HPDE6-E6E7 (cell line): Measurements from ENCODE around the gene IGF1.
"Not testable (repeated sequence)": the region's sequence is repeated elsewhere in the genome, so short reads cannot be mapped to it uniquely, and the experiment has no call there.

Experiments used
- DNase-seq: peaks from one replicate; pipeline ENCODE4 v3.0.0; 2011; ENCODE audit warnings: missing footprints; ENCODE audit errors: extremely low spot score

IGF1 gene

DNA sequence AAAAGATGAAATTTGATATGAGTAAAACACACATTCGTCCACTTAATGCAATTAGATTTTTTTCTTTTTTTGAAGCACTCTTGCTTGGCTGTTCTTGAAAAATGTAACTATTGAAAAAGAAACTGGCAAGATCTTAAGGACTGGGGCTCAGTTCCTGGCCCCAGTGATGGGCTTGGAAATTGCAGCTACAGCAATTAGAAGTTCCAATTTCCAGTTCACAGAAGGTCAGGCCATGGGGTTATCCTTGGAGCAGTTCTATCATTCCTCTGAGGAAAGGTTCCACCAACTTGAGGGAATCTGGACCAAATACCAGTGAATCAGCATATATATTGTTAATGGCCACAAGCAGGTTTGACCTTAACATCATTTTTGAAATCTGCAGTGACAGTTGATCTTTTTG lies 18.9 kb downstream of the IGF1 start:
- no peak for DNase-seq

DNA sequence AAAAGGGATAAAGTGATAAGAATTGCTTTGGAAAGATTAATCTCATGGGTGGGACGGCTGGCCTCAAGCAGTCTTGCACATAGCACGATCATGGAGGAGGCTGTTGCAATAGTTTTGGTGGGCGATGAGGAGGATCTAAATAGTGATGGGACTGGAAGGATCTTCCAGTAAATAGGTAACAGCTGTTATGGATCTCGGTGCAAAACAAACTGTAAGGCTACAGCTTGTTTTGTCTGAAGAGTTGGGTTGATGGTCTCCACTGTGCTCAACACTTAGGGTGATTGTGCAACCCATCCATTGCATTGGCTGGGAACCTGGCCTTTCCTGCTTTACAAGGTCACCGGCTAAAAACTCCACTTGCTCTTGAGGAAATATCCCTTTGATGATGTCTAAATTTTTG lies 21.0 kb downstream of the IGF1 start:
- no peak for DNase-seq

DNA sequence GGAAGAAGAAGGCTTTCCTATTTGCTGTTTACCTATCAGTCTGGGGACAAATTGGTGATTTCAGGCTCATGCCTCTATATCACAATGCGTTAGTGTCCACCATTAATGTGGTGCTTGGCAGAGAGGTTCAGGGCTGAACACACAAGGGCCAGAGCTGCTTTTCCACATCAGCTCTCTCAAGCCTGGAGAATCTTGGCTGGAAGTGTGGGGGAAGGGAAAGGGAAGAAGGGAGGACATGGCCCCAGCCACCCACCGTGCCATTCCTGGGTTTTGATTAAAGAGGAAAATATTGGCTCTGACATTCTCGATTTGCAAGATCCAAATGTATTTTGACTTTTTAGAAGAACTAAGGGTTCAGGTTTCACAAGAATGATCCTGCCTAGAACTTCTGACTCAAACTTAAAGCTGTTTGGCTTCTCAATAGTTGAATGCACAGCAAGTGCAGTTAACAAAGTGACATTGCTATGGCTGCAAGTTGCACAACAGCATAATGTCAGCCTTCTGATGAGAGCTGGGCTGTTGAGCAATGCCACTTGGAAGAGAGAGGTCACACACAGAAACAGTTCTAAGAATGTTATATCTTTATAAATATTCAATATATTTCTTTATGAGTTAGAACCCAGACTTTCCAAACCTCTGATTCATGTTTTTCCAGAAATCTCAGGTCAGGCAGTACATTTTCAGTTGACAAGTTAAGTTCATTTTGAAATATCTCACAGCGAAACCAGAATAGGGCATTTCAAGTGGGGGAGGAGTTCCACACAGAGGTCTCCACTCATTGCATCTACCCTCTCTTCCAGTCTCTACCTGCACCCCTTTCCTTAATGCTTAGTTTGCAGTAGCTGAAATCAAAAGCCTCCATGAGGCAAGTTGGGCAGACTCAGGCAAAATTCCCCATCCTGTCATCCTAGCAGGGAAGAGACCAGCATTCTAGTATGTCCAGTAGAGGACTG lies 25.3 kb downstream of the IGF1 start:
- DNase-seq, result no peak

DNA sequence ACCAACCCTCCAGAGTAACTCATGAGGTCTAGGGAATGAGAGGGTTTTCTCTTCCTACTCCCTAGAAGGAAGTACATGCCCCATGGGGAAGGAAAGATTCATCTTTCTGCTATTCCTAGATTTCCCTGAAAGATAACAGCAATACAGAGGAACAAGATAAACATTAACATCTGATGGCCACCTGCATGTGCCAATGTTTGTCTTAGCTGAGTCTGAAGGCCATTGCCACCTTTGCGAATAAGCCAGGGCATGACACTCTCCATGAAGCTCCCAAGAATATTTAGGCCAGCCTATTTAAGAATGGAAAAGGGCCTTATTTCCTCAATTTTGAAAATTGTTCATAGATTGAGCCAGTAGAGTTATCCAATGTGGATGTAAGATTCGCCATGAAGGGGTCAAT lies 26.0 kb downstream of the IGF1 start:
- no peak for DNase-seq

DNA sequence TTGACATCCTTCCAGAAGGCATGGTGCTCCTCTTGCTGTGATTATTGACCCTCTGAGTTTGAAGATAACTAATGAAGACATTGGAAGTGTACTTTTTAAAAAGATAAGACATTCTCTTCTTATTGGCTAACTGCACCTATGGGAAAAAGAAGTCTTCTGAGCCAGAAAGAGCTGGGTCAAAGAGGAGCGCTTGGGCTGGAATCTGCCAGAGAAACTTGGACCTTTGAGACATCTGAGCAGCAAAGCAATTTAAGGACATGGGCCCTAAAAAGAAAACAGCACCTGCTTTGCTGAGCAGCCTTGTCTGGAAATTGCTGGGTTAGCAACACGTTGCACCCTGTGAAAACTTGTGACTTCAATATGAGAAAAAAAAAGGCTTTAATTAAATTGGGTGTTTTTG lies 27.8 kb downstream of the IGF1 start:
- no peak for DNase-seq

DNA sequence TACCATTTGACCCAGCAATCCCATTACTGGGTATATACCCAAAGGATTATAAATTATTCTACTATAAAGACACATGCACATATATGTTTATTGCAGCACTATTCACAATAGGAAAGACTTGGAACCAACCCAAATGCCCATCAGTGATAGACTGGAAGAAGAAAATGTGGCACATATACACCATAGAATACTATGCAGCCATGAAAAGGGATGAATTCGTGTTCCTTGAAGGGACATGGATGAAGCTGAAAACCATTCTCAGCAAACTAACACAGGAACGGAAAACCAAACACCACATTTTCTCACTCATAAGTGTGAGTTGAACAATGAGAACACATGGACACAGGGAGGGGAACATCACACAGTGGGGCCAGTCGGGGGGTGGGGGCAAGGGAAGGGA lies 31.3 kb downstream of the IGF1 start:
- DNase-seq, result not testable (repeated sequence)

DNA sequence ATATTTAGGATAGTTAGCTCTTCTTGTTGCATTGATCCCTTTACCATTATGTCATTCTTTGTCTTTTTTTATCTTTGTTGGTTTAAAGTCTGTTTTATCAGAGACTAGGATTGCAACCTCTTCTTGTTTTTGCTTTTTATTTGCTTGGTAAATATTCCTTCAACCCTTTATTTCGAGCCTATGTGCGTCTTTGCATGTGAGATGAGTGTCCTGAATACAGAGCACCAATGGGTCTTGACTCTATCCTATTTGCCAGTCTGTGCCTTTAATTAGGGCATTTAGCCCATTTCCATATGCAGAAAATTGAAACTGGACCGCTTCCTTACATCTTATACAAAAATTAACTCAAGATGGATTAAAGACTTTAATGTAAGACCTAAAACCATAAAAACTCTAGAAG lies 32.9 kb downstream of the IGF1 start:
- DNase-seq, result not testable (repeated sequence)

DNA sequence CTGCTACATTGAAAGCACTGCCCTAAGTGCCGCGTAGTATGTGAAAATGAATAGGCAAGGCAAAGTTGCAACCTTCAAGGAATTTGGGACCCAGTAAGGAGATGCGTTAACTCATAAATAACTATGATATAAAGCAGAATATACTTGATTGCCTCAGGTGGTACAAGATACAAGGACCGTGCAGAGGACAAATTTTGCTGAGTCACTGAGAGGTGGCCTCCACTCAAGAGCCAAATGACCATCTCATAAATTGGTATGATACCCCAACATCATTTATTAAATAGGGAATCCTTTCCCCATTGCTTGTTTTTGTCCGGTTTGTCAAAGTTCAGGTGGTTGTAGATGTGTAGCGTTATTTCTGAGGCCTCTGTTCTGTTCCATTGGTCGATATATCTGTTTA lies 35.7 kb downstream of the IGF1 start:
- no peak for DNase-seq

DNA sequence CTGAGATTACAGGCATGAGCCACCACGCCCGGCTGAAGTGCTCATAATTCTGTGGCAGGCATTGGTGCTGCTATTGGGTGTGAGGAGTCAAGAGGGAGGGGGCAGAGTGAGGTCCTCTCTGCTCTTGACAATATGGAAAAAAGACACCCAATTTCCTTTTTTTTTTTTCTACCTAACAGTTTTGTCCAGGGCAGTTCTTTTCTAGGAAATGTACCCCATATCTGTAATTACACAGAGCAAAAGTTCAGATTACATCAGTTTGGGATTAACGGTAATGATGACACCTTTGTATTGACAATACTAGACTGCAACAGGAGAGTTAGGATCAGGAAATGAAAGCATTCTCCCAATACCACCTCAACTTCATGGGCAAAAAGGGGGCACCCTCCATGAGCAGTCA lies 36.3 kb downstream of the IGF1 start:
- DNase-seq, result no peak

DNA sequence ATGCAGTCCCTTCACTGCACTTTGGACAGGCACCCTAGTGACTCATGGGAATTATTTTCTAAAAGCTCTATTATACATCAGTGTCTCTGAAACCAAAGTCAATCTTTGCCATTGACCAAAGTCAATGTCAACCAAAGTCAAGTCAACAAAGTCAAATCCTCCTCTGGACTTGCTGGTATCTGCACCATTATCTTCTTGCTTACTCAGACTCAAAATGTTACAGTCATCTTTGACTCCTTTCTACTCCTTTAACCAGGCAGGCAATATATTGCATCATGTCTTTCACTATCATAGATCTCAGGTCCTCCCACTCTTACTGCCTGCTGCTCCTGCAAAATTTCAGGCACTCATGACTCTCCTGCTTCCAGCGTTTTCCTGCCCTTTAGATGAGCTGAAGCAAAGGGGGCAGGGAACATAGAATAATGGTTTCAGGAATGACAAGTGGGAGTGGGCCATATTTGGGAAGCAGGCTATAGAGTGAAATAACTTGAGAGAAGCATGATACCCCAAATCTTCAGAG lies 39.2 kb downstream of the IGF1 start:
- DNase-seq, result no peak

DNA sequence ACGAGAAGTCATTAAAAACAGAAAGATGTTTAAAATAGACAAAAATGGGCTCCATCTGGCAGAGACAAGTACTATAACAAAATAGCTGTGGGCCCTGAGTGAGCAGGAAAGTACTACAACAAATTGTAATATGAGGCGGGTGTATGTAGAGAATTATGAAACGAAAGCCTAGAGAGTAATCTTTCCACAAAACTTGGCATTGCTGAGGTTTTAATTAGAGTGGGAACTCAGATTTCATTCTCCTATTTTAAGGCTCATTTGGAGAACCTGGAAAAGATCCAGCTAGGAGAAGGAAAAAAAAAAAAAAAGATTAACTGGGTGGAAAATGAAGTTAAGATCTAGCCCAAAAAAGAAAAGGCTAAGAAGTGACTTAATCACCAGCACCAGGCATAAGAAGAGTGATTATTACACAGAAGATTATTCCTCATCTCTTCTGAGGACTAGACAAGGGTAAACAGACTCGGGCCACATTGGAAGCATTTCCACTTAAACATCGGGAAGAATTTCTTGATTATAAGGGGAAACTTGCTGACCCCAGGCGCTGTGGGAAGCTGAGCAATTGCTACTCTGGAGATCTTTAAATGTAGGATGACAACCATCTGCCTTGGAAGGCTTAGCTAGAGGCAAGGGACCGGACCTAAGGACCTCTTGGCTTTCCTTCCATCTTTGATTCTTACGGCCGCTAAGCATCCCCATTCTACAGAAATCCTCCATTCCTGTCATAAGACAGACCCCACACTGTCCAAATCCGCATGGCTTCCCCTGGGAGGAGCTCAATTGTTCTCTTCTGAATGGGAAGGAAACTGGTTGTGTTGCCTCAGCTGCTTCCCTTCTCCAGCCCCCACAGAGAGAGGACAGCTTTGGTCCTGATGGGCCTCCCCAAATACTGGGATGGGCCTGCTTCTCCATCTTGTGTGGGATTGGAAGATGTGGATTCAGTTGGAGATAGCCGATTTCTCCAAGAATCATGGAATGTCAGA lies 40.6 kb downstream of the IGF1 start:
- no peak for DNase-seq

DNA sequence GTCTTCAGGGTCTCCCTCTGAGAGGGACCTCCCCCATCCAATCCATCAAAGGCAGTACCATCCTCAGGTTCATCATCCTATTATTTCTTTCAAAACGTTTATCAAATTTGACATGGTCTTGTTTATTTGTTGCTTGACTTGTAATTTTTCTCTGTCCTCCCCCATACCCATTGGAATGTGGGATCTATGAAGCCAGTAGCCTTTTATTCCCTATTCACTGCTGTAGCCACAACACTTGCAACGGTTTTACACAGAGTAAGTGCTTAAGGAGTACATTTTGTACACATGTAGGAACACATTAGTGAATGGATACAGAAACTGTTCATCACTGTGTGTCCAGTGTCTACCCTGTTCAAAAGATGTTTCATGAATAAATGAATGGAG lies 41.5 kb downstream of the IGF1 start:
- DNase-seq, result no peak

DNA sequence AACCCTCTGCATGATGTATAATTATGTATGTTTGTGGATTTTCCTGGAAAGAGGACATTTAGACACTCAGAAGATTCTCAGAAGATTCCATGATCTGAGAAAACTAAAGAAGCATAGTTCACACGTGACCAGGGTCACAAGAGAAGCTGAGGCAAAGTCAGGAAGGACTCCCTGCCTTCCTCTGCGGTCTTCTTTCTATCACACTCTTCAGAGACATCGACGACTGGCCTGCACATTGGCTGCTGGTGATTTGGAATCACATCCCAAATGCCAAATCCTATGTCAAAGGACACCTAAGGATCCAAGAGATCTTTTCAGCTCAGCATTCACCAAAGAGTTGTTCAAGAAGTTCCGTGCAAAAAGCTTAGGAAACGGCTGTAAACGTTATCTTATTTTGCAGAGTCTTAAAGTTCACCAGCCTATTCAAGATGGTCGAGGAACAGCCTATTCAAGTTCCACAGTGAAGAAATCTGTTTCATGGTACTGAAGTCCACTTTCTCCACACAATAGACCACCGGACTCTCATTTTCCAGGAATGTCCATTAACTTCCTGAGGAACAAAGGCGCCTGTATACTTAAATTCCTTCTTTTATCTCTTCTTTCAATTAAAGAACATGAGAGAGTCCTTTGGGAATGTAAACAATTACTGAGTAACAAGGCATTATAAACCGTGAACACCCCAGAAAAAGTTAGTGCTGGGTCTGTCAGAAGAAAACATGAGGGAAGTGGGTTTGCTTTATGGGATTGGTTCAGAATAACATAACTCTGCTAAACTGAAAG lies 42.1 kb downstream of the IGF1 start:
- no peak for DNase-seq

DNA sequence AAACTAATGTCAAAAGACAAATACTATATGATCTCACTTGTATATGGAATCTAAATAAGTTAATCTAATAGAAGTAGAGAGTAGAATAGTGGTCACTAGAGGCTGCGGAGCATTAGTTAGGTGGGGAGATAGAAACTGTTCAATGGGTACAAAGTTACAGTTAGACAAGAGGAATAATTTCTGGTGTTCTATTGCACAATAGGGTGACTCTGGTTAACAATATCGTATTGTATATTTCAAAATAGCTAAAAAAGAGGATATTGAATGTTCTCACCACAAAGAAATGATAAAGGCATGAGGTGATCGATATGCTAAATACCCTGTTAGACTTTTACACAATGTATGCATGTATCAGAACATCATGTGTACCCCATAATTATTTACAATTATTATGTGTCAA lies 42.9 kb downstream of the IGF1 start:
- no peak for DNase-seq

DNA sequence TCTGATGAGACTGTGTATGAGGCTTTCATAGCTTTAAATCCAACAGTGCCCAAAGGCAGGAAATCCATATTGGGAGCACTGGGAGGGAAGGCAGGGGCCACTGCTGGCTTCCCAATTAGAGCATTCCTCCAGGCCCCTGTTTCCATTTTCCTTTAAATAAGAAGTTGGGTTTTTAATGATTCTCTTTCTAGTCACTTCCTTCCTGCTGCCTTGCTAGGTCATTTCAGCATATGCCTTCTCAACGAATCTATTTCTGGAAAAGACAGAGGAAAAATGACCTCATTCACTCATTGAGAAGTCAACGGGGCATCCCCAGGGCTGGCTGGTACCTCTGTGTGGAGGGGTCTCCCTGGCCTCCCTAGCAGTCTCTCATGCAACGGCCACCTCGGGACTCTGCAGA lies 43.5 kb downstream of the IGF1 start:
- DNase-seq, result no peak

DNA sequence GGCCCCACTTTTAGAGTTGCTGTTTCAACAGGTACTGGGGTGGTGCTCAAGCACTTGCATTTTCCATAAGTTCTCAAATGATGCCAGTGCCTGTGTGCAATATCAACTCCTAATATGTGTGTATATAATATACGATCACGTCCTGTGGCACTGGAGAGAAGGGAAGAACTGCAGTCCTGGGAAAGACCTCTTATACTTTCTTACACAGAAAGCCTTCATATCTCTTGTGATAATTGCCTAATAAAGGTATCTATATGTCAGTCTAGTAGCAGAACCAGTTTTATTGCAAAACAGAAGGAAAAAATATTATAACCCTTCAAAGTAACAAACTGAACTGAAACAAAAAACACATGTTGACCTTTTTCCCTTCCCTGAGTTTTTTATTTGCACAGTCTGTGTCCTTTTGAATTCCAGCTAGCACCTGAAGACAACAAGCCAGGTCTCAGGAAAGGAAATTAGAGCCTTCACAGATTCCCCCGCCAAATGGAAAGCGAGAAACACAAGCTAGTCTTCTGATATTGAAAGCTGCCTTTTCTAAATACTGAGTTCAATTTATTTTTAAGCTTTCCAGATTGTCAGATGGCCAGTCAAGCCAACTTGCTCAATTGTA lies 44.4 kb downstream of the IGF1 start:
- no peak for DNase-seq

DNA sequence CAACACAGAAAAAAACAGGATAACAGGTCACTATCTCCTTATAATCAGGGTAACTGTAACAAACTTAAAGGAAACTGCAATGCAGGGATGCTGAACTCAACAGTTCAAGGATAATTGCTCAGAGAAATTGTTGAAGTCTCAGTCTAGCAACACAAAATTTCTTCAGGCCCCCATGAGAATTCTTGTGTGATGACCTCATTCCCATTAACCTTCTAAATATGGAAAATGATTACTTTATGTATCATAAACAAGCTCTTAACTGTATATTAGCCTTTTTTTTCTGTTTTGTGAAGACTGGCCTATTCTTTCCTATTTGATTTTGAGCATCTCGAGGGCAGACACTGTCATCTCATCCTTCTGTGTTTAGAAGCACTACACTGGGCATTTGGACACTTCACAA lies 47.1 kb downstream of the IGF1 start:
- no peak for DNase-seq

DNA sequence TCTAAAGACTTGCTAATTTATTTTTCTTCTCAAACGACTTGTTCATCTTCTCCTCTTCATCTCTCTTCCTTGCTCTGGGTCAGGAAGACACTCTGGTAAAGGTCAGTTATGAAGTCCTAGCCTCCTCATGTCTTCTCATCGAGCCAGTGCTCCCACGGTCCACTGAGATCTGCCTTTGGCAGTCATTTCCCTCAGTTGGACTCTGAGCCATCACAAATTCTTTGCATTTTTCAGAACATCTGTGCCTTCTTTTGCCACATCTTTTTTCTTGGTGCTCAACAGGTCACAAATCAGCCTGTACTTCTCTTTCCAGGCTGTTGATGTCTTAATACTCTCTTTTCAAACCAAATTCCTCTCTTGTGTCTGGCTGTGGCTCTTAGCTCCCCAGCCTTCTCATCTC lies 49.7 kb downstream of the IGF1 start:
- no peak for DNase-seq

DNA sequence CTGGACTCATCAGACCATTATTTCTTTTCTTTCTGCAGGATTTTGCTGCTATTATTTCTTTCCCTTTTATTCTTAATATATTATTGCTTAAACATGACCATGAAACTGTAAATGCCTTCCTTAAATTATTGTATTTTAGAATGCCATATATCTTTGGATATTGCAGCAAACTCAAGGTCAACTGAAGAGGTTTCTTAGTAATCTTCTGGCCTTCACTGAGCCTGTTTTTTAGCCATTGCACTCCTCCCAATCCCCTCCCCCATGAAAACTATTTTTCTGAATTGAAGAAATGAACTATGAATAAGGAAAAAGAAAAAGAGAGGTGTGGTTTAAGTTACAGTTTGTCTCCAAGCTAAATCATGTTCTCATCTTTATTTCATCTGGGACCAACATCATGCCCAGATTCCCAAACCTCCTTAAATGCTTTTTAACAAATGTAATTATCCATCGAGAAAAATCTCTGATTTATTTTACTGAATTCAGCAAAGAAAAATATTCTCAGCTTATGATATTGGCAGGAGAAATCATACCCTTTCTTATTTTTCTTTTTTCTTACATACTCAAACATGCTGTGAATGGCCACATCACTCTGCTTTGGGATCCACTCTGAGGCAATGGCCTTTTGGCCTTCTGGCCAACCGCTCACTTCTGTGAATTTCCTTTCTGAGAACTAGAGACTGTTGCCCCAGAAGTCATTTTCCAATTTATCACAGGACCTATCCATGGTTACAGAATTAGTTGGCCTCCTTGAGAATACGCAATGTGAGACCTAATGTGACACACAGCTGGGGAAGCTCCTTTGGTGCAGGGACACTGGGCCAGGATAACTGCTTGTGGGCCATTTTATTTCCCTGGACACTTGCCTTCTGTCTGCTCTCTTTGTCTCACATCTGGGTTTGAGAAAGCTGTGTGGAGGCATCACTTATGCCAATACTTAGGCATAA lies 50.9 kb downstream of the IGF1 start:
- DNase-seq, result no peak

DNA sequence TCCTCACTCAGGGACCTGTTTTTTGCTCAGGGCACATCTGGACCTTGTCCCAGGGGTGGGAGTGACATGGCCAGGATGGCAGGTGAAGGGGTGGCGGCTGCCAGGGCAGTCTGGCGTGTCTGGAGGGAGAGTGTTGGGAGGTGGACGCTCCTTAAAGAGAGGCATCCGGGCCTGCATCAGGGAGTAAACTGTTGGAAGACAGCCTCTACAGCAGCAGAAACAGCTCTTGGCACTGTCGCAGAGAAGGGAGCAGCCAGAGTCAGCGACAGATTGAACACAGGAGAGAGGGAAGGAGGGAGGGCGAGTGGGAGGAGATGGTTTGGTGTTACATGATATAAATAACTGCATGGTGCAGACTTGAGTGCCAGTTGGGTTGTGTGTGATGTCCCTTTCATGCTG lies 52.8 kb downstream of the IGF1 start:
- no peak for DNase-seq
